NCI-H526 treated with DMSO at 0.1 percent for 48 hours (cell line): Measurements from ENCODE around the gene P2RY8.
"Not testable (repeated sequence)": the region's sequence is repeated elsewhere in the genome, so short reads cannot be mapped to it uniquely, and the experiment has no call there.

Source experiments
- DNase-seq: peaks from one replicate; lab custom pipeline; 2025; lab: John Stamatoyannopoulos, UW

The P2RY8 gene

DNA sequence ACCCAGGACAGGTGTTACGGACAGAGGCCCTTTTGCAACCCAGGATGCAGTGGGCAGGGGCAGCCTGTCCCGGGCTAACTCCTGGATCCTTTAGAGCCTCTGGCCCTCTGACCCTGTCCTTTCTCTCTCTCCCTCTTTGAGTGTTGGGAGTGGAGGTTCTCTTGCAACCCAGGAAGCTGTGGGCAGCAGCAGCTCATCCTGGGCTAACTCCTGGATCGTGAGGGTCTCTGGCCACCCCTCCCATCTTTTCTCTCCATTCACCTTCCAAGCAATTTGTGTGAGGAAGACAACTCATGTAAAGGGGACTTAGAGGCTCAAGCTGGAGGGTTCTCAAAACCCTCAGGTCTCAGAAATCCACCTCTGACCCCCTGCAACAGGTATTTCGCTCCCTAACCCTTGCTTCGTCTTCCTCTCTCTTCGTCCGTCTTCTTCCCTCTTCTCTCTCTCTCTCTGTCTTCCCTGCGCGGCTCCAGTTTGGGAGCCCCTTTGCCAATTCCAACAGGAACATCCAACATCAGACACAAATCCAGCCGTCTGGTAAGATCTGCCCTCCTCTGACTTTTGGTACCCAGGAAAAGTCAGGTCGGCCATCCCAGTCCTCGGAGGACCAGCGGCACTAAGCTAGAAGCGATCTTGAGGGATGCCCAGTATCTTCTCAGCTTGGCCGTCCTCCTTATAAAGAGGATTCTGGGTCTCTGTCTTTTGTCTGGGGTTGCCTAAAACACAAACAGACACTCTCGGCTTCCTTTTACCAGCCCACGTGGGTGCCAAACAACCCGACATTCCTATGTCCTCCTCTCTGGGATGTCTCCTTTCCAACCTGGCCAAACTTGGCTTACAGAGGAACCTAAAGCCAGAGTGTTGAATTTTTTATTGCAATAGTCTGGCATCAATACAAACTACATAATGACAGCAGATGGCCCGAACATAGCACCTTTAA is 92.2 kb downstream of the P2RY8 start:
- DNase-seq, result no peak

DNA sequence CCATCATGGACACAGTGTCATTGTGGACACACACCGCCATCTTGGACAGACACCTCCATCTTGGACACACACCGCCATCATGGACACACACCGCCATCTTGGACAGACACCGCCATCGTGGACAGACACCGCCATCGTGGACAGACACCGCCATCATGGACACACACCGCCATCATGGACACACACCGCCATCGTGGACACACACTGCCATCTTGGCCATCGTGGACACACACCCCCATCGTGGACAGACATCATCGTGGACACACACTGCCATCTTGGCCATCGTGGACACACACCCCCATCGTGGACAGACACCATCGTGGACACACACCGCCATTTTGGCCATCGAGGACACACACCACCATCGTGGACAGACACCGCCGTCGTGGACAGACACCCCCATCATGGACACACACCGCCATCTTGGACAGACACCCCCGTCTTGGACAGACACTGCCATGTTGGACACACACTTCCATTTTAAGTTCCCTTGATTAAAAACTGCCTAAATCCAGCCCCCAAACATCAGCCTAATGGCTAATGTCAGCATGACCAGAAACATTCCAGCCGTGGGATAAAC is 93.4 kb downstream of the P2RY8 start:
- no peak for DNase-seq

DNA sequence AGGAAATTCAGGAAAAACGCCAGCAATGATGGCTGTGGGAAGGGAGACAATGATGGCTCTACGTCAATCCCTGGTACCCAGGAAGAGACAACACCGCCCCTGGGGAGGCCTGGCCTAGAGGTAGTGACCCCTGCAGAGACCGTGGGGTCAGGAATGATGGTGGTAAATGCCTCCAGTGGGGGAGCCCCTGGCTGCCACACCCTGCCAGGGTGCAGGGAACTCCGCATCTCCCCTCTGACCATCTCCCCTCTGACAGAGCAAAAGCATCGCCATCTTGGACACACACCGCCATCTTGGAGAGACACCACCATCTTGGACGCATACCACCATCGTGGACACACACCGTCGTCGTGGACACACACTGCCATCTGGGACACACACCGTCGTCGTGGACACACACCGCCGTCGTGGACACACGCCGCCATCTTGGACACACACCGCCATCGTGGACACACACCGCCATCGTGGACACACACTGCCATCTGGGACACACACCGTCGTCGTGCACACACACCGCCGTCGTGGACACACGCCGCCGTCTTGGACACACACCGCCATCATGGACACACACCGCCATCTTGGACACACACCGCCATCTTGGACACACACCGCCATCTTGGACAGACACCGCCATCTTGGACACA is 94.1 kb downstream of the P2RY8 start:
- DNase-seq, result no peak

DNA sequence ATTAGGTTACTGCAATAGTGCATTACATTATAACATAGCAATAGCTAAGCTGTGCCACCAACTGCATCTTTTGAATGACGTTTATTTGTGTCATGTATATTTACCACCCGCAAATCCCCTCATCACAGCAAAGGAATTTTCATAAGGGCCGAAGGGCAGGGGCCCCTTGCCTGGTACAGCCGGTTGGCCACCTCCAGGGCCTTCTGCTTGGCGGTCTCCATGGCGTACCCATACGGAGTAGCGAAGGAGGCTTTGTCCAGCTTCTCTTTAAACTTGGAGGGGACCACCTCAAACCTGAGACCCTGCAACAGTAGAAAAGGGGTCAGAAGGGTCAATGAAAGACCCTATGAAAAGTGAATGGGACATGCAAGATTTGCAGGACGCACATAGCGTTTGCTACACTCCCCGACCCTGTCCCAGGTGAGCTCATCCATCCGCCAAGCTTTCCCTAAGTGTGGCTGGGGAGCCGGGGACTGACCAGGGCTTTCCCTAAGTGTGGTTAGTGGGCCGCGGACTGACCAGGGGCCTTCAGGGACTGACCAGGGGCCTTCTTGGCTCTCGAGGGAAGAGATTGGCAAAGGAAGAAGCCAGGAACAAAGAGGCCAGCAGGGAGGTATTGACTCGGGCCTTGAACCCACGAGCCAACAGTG is 94.8 kb downstream of the P2RY8 start:
- DNase-seq, result no peak

DNA sequence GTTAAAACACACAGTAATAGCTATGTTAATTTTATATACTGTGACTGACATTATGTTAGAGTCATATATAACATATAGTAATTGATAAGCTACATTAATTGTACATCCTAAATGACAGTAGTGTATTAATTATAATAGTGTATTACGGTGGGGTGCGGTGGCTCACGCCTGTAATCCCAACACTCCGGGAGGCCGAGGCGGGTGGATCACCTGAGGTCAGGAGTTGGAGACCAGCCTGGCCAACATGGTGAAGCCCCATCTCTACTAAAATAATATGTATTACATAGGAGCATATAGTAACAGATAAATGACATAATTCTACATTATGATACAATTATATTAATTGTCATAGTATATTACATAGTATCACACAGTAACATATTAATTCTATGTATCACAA is 96.5 kb downstream of the P2RY8 start:
- no peak for DNase-seq

DNA sequence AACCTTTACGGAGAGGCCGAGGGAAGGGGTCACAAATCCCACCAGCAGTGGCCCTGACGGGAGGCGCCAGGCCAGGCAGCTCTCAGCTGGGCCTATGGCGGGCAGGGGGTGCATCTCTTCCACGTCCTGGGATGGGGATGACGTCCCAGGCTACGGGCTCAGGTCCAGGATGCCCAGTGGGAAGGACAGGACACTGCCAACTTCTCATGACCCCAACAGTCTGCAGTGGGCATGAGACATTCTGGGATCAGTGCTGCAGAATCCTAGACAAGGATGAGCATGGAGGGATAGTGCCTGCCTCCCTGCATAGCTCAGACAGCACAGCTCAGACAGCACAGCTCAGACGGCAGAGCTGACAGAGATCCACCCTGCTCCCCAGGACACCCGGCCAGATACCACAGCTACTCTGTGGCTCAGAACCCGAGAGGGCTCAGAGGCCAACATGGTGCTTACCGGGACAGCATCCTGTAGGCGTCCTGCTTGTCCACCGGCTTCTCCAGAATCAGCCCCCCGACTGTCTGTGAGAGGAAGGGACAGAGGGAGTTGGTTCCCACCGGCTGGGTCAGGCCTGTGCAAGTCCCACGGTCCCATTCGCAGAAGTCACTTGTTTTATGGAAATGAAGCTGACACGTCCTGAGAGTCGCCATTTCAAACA is 101.6 kb downstream of the P2RY8 start:
- DNase-seq, result no peak

DNA sequence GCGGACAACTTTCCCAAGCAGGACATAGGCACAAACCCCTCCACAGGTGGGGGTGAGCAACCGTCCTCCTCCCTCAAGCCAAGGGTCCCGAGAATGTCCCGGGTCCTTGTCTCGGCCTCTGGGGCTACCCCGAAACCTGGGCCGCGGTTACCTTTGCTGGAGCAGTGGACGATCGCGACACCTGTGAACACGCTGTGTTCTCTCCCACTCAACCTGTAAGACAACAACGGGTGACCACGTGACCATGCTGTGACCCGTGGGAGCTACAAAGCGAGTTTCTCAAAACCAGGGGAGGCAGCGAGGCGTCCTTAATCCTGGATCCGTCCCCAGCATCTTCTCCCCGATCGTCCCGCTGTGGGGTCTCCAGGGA is 102.1 kb downstream of the P2RY8 start:
- no peak for DNase-seq

DNA sequence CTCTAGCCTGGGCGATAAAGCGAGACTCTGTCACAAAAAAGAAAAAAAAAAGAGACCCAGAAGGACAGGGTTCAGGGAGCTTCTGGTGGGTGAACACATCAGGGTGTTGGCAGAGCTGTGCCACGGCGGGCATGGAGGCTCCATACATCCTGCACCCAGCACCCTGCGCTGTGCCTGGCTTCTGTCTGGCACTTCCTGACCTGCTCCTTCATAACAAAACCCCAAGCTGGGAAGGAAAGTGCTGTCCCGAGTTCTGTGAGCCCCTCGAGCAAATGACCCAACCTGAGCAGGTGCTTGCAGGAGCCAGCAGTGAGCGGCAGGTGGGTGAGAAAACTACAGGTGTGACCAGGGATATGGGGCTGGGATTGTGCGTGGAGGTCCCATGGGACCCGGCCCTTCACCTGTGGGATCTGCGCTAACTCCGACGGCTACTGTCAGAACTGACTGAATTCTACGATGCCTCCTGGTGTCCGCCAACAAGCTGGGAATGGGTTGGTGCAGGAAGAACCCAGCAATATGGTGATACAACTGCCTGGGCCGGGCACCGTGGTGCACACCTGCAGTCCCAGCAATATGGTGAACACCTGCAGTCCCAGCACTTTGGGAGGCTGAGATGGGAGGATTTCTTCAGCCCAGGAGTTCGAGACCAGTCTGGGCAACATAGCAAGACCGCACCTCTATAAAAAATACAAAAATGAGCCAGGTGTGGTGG is 103.2 kb downstream of the P2RY8 start:
- no peak for DNase-seq

DNA sequence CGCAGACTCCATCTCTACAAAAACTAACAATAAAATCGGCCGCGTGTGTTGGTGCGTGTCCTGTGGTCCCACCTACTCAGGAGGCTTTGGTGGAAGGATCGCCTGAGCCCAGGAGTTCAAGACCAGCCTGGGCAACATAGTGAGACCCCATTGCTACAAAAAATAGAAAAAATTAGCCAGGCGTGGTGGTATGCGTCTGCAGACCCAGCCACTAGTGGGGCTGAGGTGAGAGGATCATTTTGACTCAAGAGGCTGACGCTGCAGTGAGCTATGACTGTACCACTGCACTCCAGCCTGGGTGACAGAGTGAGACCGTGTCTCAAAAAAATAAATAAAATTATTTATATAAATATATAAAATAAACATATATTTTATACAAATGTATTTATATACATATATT is 106.5 kb downstream of the P2RY8 start:
- DNase-seq, result no peak

DNA sequence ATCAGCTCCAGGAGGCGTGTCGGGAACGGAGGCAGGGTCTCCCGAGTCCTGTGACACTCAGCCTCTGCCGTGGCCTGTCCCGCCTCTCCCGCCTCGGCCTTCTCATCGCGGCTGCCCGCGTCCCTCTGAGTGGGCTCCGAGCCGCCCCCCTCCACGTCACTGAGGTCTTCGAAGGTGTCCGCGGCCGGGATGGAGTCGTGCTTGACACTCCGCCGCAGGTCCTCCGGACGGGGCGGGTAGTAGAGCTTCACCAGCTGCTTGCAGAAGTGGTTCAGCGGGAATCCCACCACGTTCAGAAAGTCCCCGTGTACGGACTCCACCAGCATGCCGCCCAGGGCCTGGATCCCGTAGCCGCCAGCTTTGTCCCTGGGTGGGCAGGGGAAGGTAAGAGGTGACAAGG is 109.2 kb downstream of the P2RY8 start:
- no peak for DNase-seq

DNA sequence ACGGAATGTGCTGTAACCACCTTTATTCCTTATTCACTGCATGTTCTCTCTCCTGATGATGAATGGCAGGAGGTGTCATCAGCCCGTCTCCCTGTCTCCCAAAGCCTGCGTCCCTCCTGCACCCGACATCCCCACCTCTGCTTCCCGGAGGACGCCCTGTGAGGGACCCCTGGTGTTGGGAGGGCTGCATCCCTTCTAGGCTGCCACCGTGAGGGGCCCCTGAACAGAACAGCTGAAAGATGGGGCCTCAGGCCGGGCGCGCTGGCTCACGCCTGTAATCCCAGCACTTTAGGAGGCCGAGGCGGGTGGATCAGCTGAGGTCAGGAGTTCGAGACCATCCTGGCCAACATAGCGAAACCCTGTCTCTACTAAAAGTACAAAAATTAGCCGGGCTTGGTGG is 110.7 kb downstream of the P2RY8 start:
- not testable (repeated sequence) for DNase-seq

DNA sequence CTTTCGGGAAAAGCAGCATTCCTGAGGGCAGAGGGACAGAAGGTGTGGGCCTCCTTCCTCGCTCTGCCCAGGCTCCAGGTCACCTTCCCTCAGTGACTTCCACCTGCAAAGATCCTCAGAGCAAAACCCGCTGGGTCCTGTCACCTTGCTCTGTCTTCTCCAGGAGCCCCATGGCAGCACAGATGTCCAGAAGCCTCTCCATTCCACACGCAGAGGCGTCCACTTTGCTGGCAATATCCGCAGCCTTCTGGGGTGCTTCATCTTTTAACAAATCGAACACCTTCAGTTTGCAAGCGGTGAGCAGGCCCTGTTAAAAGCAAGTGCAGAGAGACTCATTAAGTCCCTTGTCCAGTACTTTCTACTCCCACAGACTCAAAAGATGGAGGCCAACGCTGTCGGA is 111.6 kb downstream of the P2RY8 start:
- DNase-seq, result no peak

DNA sequence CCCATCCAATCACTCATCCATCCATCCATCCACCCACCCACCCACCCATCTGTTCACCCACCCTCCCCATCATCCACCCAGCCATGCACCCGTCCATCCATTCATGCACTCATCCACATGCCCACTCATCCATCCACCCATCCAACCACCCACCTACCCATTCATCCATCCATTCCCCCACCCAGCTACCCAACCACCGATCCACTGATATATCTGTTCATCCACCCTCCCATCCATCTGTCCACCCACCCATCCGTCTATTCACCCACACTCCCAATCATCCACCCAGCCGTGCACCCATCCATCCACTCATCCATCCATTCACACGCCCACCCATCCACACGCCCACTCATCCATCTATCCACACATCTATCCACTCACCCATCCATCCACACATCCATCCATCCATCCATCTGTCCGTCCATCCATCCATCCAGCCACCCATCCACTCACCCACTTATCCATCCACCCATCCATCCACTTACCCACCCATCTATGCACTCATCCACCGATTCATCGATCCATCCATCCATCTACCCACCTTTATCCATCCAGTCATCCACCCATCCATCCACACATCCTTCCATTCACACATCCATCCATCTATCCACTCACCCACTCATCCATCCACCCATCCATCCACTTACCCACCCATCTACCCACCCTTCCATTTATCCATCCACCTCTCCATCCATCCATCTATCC is 112.7 kb downstream of the P2RY8 start:
- DNase-seq, result no peak

DNA sequence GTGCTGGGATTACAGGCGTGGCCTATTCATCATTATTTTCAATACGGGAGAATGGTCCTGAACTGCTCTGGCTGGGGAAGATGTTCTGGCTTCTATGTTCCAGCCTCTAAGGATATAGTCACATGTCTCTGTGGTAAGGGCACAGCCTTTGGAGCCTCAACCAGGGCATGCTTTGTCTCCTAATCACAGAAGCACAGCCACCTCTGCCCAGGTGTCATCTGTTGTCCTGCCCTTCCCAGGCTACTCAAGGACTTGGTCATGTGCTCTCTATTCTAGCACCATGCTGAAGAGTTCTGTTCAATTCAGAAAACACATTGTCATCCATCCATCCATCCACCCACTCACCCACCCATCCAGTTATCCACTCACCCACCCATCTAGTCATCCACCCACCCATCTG is 113.8 kb downstream of the P2RY8 start:
- no peak for DNase-seq

DNA sequence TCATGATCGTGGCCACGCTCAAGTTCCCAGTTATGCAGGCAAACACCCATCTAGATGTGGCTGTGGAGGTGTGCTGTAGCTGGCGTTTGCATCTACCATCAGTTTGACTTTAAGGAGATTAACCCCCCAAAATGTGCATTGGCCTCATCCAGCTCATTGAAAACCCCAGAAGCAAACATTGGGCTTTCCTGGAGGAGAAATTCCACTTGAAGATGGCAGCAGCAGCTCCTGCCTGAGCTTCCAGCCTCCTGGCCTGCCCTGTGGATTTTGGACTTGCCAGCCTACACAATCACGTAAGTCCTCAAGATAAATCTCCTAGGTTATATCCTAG is 114.9 kb downstream of the P2RY8 start:
- no peak for DNase-seq

DNA sequence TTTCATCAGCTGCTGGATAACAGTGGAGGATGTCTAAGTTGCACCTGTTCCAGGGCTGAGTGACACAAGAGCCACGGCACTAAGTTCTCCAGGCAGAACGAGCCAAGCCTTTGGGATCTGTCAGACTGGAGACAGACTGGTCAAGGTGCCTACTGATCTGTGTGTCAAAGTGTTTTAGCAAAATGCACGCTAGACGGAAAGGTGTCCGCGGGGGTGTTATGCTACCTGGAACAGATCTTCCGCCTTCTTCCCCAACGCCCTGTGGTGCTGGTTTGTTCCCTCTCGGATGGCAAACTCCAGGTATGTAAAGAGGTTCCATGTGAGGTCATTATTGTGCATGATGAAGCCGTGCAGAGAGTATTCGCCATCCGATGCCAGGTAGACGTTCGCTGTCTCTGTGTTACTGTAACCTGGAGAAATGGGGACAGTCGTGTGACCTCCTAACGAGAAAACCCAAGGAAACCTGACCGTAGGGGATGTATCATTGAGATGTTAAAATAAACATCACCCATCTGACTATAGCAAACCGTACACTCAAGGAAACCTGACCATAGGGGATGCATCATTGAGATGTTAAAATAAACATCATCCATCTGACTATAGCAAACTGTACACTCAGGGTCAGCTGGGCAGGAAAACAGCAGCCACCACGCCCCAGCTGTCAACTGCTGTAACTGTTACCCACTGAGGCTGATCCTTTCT is 115.4 kb downstream of the P2RY8 start:
- no peak for DNase-seq

DNA sequence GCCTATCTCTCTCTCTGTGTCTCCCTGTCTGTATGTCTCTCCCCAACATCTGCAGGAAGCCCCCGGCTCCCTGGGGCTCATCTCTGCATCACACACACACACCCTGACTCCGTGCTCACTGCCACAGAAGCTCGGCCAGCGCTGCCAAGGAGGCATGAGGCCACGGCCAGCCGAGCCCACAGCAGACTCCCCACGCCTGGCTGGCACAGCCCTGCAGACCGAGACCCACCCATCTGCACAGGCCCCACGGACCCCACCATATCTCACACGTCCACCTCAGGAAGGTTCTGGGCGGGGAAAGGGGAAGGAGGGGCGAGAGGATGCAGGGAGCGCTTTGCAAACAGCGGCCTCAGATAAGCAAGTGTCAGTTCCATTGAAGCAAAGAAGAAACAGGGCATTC is 116.6 kb downstream of the P2RY8 start:
- no peak for DNase-seq

DNA sequence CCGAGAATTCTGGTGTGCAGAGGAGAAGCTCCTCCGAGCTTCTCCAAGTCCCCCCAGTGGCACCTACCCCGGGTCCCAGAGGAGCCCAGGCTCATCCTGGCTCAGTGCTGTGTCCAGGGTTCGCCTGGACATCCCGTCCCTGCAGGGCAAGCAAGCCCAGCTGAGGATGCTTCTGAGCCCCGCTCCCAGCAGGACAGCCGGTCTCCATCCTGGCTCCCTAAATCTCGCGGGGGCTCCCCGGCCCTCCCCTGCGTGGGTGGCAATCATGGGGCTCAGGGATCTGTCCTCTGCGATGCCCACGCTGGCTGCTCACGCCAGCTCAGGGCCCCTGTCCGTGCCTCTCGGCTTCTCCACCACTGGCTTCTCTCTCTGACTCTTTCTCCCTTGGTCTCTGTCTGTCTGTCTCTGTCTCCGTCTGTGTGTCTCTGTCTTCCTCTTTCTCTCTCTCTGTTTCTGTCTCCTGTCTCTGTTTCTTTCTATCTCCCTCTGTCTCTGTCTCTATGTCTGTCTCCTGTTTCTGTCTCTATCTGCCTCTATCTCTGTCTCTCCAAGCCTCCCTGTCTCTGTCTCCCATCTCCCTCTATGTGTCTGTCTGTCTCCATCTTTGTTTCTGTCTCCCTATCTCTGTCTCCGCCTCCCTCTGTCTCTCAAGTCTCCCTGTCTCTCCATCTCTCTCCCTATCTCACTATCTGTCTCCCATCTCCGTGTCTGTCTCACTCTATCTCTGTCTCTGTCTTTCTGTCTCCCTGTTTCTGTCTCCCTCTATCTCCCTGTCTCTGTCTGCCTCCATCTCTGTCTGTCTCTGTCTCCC is 117.2 kb downstream of the P2RY8 start:
- no peak for DNase-seq

DNA sequence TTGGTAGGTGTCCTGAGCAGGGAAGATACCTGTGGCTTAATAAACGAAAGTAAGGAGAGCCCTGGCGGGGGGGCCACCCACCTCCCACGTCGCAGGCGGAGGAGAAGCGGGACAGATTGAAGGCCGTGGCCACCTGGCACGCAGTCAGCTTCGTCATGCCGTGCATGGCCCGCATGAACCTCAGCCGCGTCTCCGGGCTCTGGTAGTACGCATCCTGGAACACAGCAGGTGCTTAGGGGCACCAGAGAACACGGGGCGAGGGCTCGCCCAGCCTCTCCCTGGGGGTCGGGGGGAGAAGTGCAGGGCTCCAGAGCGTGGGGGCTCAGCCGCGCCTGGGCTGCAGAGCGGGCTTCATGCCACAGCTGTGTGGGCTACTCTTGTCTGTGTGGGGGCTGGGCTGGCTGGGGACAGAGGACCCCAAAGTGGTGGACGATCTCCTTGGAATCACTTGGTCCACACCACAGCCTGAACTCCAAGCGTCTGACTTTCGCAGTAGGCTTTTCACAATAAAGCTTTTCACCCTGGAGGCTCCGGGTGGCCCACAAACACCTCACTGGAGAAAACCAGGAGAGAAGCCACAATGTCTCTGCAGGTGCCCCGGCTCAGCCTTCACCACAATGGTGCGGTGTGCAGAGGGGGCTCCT is 118.0 kb downstream of the P2RY8 start:
- no peak for DNase-seq
